HG02678 (cell line): ENCODE measurements around the gene TACO1.

Experiments used
- ATAC-seq: cut with Tn5 transposase; IDR thresholded peaks from one replicate; pipeline ENCODE4 v1.9.1; 2021; ENCODE audit warnings: mild to moderate bottlenecking, moderate library complexity; ENCODE audit not compliant: unreplicated experiment

The TACO1 gene

GRCh38 chr17:63600569-63601438, at the start of gene TACO1:
Gene TACO1, plus strand, starts transcription at chr17:63600895. Its CDS starts 189 bp downstream, at chr17:63601084.
- ATAC-seq = peak; percentile 94

- no peak for ATAC-seq
These were observed 48.5 kb upstream of the TACO1 start for GRCh38 chr17:63552211-63552610.

- no peak for ATAC-seq
These were observed 45.1 kb upstream of the TACO1 start for GRCh38 chr17:63555500-63556156.

- ATAC-seq = no peak
These were observed 43.3 kb upstream of the TACO1 start for GRCh38 chr17:63557416-63557815.

DNA sequence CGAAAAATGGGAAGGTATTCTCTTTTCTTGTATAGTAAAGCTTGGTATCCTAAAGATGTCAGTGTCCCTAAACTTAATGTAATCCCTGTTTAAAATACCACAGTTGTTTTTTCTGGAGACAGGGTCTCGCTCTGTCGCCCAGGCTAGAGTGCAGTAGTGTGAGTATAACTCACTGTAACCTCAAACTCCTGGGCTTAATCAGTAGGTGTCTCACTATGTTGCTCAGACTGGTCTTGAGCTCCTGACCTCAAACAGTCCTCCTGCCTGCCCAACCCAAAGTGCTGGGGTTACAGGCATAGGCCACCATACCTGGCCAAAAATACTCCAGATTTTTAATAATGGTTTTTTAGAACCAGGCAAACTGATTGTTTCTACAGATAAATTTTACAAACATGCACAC, 42.3 kb upstream of the TACO1 start:
- ATAC-seq = no peak

GRCh38 chr17:63561819-63562218, 38.9 kb upstream of the TACO1 start:
- no peak for ATAC-seq

- ATAC-seq = no peak
These were observed 37.4 kb upstream of the TACO1 start for GRCh38 chr17:63563339-63563738.

DNA sequence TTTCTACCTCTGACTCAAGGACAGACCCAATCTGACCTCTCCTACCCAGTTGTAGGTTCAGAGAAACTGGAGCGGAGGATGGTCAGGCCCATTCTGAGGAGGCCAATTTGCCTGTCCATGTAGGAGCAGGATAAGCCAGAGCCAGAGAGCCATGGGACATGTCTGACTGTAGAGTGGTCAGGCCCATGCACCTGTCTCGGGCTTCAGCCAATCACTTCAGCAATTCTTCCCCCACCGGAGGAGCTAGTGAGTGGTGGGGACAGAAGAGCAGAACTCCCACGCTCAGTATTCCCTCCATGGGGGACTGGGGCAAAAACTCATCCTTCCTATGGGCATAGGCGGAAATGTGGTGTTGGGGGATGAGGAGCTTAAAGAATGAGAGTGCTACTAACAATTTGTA, 36.1 kb upstream of the TACO1 start:
- no peak for ATAC-seq

DNA sequence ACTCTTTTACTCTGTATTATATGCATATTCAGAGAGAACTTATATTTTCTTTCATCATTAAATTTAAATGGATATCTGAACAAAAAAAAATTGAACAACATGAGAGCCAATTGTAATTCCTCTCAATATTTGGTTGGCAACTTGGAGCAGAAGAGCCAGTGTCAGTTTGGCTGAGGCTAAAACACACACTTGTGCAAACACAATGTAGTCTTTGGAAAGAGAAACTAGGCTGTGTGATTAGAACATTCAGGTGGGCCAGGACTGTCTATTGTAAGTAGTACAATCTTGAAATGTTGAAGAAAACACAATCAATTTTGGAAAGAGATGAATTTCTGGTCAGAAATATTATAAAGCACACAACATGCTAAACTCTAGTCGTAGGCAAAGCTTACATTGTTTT, 33.5 kb upstream of the TACO1 start:
- ATAC-seq = no peak

DNA sequence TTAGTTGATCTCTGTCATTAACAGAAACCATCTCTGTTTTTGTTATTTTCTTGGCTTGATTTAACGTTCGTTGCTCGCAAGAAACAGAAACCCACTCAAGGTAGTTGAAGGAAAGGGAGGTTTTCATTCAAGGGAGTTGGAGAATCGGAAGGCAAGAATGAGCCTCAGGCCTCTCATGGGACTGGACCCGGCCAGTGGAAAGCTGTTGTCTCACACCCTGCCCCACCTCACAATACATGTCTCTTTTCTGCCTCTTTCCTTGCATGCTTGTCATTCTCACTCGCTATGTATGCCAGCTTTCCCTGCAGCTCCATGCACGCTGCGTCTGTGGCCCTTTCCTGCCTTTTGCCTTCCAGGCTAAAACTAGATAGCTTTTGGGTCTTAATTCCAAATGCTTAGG, 32.1 kb upstream of the TACO1 start:
- no peak for ATAC-seq

GRCh38 chr17:63571632-63572310, 28.9 kb upstream of the TACO1 start:
- no peak for ATAC-seq

- ATAC-seq = no peak
These were observed 27.1 kb upstream of the TACO1 start for GRCh38 chr17:63573634-63574033.

GRCh38 chr17:63578027-63578768, 22.5 kb upstream of the TACO1 start:
- ATAC-seq = no peak

GRCh38 chr17:63578769-63579111, 22.0 kb upstream of the TACO1 start:
- ATAC-seq = no peak

DNA sequence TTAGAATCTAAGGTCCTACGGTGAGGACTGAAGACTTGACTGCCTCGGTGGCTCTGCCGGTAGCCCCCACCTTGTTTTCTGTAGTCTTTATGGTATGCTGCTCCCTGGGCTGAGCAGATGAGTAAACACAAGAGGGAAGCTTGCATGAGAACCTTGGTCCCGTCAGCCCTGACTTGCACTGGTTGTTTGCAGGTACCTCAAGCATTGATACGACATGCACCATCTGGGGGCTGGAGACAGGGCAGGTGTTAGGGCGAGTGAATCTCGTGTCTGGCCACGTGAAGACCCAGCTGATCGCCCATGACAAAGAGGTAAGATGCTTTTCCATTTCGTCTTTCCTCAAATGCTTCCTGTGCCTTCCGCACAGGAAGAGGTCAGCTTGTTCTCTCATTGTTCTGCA, 21.1 kb upstream of the TACO1 start:
- no peak for ATAC-seq

- ATAC-seq = no peak
These were observed 12.9 kb upstream of the TACO1 start for GRCh38 chr17:63587770-63588169.

DNA sequence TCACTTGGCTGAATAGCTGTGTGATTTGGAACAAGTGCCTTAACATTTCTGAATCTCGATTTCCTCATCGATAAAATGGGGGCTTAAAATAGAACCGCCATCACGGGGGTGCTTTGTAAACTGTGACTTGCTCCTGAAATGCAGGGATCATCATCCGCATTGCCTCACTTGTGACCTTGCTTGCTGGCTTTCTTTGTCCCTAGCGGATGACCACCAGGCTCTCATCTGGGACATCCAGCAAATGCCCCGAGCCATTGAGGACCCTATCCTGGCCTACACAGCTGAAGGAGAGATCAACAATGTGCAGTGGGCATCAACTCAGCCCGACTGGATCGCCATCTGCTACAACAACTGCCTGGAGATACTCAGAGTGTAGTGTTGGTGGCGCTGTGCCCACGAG, 11.9 kb upstream of the TACO1 start:
- ATAC-seq = no peak

DNA sequence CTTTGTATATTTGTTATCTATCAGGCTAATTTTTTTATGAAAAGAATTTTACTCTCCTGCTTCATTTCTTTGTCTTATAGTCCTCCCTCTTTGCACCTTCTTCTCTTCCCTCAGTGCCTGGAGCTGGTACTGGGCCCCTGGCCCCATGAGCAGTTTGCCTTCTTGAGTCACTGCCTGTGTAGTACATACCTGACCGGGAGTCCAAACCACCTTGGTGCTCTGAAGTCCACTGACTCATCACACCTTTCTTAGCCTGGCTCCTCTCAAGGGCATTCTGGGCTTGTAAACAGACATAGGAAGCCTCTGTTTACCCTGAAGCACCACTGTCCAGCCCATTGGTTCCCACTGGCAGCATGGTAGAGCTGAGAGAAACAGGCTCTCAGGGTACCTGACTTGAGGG, 11.0 kb upstream of the TACO1 start:
- no peak for ATAC-seq

DNA sequence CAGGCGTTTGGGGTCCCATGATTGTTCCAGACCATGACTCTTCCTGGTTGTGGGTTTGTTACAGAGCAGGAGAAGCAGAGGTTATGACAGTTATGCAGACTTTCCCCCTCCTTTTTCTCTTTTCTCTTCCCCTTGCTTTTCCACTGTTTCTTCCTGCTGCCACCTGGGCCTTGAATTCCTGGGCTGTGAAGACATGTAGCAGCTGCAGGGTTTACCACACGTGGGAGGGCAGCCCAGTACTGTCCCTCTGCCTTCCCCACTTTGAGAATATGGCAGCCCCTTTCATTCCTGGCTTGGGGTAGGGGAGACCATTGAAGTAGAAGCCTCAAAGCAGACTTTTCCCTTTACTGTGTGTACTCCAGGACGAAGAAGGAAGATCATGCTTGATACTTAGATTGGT, 7.9 kb upstream of the TACO1 start:
- no peak for ATAC-seq

DNA sequence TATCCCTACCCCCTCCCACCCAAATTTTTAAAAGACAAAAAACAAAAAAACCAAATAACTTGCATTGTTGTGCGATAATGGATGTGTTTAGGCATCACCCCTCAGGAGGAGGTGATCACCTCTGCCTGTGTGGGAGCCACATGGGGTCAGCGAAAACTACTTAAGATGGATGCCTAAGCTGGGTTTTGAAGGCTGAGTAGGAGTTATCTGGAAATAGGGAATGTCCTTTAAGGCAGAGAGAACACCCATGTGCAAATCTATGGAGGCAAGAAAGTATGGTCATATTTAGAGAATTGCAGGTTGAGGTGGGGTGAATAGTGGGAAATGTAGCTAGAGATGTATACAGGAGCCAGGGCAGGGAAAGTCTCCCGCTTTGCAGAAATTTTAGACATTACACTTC, 5.6 kb upstream of the TACO1 start:
- ATAC-seq = no peak

- no peak for ATAC-seq
These were observed 3.7 kb upstream of the TACO1 start for GRCh38 chr17:63596856-63597586.
